Upper lobe of left lung (tissue), 4 donors: Measurements from ENCODE around the gene RBMS1.

Experiments
- POLR2A ChIP-seq, 4 donors: fragments of 450-650 bp; IDR thresholded peaks; one replicate each; pipeline ENCODE4 v1.5.1; 2016 to 2017; ENCODE audit warnings: antibody characterized with exemption in 4 of 4, mild to moderate bottlenecking in 2 of 4
- POLR2AphosphoS5 ChIP-seq, 2 donors: sonication (generic); formaldehyde crosslinking; IDR thresholded peaks; one replicate each; pipeline ENCODE4 v1.5.1; 2017; ENCODE audit warnings: antibody characterized with exemption in 2 of 2
- TF ChIP-seq, protein P1 (sequence below), 6 experiments: fragments of 450-650 bp in 4 of 6; fragments of 200-600 bp in 2 of 6; sonication (generic) in 2 of 6; IDR thresholded peaks; one replicate each; pipeline ENCODE4 v1.5.1; 2016 to 2019; ENCODE audit warnings: antibody characterized with exemption in 6 of 6

DNA sequence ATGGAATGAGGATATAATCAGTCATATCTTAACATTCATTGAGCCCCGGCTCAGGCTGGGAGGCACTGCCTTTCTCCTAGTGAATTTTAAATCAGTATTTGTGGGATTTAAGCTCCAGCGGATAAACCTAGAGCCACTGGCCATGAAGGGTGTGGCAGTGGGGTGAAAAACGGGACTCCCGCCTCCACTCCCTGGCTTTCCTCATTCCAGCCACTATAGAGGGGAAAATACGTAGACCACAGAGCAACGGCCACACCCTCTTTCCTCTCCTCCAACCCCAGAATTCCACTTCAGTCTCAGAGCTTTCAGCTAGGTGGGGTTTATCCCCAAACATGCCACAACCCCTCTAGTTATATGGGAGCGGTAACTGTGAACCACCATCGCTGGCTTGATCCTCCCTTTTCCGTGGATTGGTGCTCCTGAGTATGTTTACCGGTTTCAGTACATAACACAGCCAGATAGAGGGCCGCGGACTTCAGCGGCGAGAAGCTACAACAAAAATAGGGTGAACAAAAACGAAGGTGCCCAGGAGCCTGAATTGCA lies 223.0 kb downstream of the RBMS1 start:
- TF ChIP-seq, protein P1, sequence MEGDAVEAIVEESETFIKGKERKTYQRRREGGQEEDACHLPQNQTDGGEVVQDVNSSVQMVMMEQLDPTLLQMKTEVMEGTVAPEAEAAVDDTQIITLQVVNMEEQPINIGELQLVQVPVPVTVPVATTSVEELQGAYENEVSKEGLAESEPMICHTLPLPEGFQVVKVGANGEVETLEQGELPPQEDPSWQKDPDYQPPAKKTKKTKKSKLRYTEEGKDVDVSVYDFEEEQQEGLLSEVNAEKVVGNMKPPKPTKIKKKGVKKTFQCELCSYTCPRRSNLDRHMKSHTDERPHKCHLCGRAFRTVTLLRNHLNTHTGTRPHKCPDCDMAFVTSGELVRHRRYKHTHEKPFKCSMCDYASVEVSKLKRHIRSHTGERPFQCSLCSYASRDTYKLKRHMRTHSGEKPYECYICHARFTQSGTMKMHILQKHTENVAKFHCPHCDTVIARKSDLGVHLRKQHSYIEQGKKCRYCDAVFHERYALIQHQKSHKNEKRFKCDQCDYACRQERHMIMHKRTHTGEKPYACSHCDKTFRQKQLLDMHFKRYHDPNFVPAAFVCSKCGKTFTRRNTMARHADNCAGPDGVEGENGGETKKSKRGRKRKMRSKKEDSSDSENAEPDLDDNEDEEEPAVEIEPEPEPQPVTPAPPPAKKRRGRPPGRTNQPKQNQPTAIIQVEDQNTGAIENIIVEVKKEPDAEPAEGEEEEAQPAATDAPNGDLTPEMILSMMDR (IDR thresholded peaks at IDR 0.05): peak in 2 of 6 experiments; percentile 6 to 27
- no peak for TF ChIP-seq POLR2AphosphoS5 (IDR thresholded peaks at IDR 0.05)
- TF ChIP-seq POLR2A (IDR thresholded peaks at IDR 0.05): peak in 1 of 4 donors; percentile 69
